ENCODE data around the gene EEF1A2. TPM values are rescaled to one million over a fixed set of nuclear protein-coding genes. Genes with fewer than 3 reads are reported as not detected.

EEF1A2 gene
- total RNA-seq, 1 experiment from 2014 or later: 32.6 TPM

- DNase-seq (ENCODE audit: low read depth, low spot score): no peak
- in situ Hi-C loops (cut with HindIII; ENCODE audit: low pct_unique_long_range_greater_than_20kb, low sequenced_read_pairs): no loop called here
Measured at GRCh38 chr20:63451821-63452220, 47.1 kb downstream of the EEF1A2 start.

DNA sequence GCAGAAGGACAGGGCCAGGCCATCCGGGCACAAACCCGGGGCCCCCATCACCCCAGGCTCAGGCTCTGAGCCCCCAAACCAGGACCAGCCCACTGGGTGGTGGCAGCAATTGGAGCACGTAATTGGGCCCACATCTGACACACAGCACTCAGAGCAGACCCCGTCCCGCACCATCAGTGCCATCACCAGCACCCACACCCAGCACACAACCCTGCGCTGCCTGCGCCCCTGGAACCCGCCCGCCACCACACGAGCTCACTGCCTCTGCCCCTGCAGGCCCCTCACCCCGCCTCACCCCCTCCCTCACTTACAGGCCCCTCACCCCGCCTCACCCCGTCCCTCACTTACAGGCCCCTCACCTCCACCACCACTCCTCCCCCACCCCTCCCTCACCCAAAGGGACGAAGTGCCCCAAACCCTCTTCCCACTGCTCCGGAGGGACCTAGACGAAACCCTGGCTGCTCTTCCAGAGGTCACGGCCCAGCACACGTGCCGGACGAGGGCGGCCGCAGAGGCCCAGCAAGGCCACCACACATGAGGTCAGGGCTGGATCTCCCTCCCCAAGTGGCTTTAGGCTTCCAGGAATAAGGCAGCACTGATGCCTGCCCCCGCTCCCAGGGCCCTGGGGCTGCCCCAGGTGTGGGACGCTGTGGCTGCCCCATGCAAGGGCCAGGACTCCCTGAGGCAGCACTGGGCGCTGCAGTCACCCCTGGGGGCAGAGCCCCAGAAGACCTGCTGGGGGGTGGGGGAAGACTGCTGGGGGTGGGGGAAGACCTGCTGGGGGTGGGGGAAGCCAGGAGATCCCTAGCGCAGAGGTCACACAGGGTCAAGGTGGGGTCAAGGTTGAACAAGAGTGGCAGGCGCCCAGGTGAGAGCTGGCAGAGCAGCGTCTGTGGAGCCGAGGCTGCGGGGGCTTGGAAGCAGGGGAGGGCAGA, 48.8 kb downstream of the EEF1A2 start:
- in situ Hi-C loops (cut with HindIII; ENCODE audit: low pct_unique_long_range_greater_than_20kb, low sequenced_read_pairs): no loop called here
- no peak for DNase-seq (ENCODE audit: low read depth, low spot score)

DNA sequence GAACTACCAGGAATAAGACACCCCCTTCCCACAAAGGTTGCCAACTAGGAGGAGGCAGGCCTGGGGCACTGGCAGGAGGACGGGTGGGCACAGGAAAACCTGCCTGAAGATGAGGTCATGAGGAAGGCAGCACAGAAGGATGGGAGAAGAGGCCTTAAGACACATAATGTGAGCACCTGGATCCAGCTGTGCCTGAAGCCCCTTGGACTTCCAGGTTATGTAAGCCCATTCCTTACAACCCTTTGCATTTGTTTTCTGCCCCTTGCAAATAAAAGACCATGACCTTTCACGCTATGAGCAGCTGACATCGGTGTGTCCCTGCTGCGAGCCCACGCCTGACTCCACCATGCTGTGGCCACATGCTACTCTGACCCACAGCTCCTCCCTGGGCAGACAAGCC, 49.9 kb downstream of the EEF1A2 start:
- in situ Hi-C loops (cut with HindIII; ENCODE audit: low pct_unique_long_range_greater_than_20kb, low sequenced_read_pairs): no loop called here
- DNase-seq (ENCODE audit: low read depth, low spot score): no peak

GRCh38 chr20:63448031-63448430, 50.9 kb downstream of the EEF1A2 start:
- in situ Hi-C loops (cut with HindIII; ENCODE audit: low pct_unique_long_range_greater_than_20kb, low sequenced_read_pairs): no loop called here
- no peak for DNase-seq (ENCODE audit: low read depth, low spot score)

DNA sequence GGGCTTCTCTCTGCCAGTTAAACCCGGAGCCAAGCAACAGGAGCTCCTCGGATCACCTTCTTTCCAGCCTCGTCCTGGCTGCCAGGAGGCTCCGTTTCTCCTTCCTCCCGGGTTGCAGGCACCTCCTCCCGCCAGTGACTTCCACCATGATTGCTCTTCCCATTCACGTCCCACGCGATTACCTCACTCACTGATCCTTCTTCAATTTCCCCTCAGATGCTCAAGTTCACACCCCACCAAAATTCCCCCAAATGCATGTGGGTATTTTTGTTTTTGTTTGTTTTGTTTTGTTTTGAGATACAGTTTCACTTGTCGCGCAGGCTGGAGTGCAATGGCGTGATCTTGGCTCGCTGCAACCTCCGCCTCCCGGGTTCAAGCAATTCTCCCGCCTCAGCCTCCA, 51.6 kb downstream of the EEF1A2 start:
- in situ Hi-C loops (cut with HindIII; ENCODE audit: low pct_unique_long_range_greater_than_20kb, low sequenced_read_pairs): no loop called here
- no peak for DNase-seq (ENCODE audit: low read depth, low spot score)

GRCh38 chr20:63446216-63447024, 52.5 kb downstream of the EEF1A2 start:
- in situ Hi-C loops (cut with HindIII; ENCODE audit: low pct_unique_long_range_greater_than_20kb, low sequenced_read_pairs): no loop called here

GRCh38 chr20:63445075-63445734, 53.7 kb downstream of the EEF1A2 start:
- DNase-seq (ENCODE audit: low read depth, low spot score): no peak
- in situ Hi-C loops (cut with HindIII; ENCODE audit: low pct_unique_long_range_greater_than_20kb, low sequenced_read_pairs): no loop called here

More at GRCh38 chr20:63446216-63447024, 52.5 kb downstream of the EEF1A2 start:
- no peak for DNase-seq (ENCODE audit: low read depth, low spot score)

- no peak for DNase-seq (ENCODE audit: low read depth, low spot score)
- in situ Hi-C loops (cut with HindIII; ENCODE audit: low pct_unique_long_range_greater_than_20kb, low sequenced_read_pairs): no loop called here
Measured at GRCh38 chr20:63444548-63444947, 54.3 kb downstream of the EEF1A2 start.

DNA sequence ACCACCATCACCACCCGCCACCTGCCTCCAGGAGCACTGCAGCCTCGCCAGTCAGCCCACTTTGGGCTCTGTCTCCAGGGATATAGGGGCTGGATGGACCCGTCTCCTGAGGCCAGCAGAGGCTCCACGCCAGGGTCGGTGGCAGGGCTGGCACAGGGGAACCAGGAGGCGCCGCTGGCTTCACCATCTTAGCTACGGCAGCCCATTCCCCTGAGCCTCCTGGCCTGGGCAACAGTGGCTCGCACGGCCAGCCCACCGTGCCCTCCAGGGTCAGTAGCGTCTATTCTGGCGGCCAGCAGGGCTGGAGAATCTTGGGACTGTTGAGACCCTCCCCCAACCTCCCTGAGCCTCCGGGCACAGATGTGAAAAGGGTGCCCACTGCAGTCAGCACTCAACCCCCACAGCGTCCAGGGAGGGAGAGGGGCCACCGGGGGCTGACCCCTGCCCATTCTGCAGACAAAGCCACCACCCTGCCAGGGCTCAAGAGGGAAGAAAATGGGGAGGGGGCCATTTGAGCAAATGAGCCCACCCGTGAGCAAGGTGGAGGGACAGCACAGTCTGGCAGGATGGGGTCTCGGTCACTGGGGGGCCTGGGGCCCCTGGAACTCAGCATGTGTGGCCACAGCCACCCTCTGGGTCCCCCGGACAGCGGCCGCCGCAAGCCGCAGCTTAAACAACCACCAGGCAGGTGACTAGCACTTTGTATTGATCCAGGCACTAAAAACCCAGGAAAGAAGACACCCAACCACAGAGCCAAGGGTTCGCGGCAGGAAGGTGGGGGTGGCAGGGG, 55.1 kb downstream of the EEF1A2 start:
- DNase-seq (ENCODE audit: low read depth, low spot score): no peak
- in situ Hi-C loops (cut with HindIII; ENCODE audit: low pct_unique_long_range_greater_than_20kb, low sequenced_read_pairs): no loop called here

- in situ Hi-C loops (cut with HindIII; ENCODE audit: low pct_unique_long_range_greater_than_20kb, low sequenced_read_pairs): no loop called here
- peak; percentile 77 for DNase-seq (ENCODE audit: low read depth, low spot score)
Measured at GRCh38 chr20:63442100-63442493, 56.8 kb downstream of the EEF1A2 start.

DNA sequence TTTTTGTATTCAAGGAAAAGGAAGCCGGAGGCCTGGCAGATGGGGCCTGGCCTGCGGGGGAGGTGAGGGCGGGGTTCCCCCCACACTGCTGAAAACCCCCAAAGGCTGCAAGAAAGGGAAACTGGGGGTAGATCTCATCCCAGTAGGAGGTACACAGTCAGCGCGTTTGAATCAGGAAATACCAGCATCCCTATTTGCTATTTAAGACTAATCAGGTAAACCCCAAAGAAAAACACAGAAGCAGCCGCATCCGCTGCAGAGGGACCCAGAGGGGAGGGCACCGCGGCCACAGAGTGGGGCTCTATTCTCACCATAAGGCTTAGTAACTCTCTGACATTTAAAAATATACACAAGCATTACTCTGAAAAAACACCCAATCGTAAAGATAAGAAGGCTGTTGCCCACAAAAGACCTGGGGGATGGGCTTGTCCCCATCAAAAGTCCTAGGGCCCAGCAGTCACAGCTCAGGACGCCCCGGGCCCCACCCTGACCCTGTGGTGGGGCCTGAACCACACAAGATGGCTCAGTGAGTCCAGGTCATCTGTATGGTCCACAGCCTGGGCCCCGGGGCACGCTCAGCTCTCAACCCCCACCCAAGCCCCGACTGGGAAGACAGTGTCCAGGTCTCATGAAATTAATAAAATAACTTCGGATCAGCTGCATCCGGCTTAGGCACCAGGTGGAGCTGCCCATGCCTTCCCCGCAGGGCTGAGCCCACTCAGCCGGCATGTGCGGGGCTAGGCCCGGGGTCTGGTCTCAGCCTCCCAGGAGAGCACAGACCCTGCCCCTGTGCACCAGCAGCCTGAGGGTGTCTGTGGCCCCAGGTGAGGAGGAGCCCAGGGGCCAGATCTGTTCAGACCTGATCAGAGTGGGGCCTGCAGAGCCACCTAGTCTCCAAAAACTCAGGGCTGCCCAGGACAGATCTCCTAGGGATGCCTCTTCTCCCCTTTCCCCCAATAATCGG, 57.5 kb downstream of the EEF1A2 start:
- in situ Hi-C loops (cut with HindIII; ENCODE audit: low pct_unique_long_range_greater_than_20kb, low sequenced_read_pairs): no loop called here
- no peak for DNase-seq (ENCODE audit: low read depth, low spot score)

GRCh38 chr20:63440366-63440955, 58.4 kb downstream of the EEF1A2 start:
- no peak for DNase-seq (ENCODE audit: low read depth, low spot score)
- in situ Hi-C loops (cut with HindIII; ENCODE audit: low pct_unique_long_range_greater_than_20kb, low sequenced_read_pairs): no loop called here

DNA sequence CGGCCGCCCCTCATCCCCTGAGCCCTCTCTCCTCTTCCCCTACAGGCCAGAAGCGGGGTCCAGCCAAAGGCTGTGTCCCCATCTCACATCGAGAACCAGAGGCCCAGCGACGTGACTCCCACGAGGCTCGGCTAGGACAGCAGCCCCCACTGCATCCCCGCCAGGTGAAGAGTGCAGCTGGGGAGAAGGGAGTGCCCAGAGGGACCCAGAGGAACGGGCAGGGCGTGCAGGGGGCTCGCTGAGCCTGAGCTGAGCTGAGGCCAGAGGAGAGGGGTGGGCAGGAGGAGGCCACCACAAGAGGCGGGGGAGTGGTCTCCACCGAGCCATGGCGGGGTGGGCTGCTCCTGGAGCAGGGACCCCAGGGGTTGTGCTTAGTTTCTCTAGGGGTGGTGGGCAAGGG, 59.0 kb downstream of the EEF1A2 start:
- in situ Hi-C loops (cut with HindIII; ENCODE audit: low pct_unique_long_range_greater_than_20kb, low sequenced_read_pairs): no loop called here
- DNase-seq (ENCODE audit: low read depth, low spot score): no peak

DNA sequence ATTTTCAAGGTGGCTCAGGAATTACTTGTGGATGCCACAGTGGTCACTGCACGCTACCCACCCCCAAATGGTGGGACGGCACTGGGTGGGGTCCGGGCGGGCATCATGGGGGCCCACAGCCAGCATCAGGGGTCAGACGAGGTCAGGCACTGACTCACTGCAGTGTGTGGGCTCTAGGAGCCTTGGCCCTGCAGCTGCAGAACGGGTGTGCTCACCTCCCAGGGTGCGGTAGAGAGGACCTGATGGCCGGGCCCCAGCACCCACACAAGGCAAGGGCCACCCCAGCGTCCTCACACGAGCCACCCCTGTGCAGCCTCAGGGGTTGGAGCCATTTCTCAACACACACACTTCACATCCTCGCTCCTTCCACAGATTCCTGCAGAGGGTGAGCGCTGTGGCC, 60.8 kb downstream of the EEF1A2 start:
- DNase-seq (ENCODE audit: low read depth, low spot score): no peak
- in situ Hi-C loops (cut with HindIII; ENCODE audit: low pct_unique_long_range_greater_than_20kb, low sequenced_read_pairs): no loop called here

All from SK-MEL-5 (cell line).